ENCODE results near the gene PRKX.

DNA sequence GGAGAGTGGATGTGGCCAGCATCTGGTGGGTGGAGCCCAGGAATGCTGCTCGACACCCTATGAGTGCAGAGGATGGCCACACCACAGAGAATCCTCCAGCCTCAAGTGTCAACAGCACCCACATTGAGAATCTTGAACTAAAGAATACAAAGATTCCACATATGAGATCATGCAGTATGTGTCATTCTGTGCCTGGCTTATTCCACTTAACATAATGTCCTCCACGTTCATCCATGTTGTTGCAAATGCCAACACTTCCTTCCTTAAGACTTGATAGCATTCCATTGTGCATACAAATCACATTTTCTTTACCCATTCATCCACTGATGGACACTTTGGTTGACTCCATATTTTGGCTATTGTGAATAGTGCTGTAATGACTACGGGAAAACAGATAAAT lies 145.8 kb downstream of the PRKX start:
- TF ChIP-seq, protein P1, sequence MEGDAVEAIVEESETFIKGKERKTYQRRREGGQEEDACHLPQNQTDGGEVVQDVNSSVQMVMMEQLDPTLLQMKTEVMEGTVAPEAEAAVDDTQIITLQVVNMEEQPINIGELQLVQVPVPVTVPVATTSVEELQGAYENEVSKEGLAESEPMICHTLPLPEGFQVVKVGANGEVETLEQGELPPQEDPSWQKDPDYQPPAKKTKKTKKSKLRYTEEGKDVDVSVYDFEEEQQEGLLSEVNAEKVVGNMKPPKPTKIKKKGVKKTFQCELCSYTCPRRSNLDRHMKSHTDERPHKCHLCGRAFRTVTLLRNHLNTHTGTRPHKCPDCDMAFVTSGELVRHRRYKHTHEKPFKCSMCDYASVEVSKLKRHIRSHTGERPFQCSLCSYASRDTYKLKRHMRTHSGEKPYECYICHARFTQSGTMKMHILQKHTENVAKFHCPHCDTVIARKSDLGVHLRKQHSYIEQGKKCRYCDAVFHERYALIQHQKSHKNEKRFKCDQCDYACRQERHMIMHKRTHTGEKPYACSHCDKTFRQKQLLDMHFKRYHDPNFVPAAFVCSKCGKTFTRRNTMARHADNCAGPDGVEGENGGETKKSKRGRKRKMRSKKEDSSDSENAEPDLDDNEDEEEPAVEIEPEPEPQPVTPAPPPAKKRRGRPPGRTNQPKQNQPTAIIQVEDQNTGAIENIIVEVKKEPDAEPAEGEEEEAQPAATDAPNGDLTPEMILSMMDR (IDR thresholded peaks at IDR 0.05; ENCODE audit: poor library complexity), result no peak
- TF ChIP-seq EZH2 (IDR thresholded peaks at IDR 0.05; ENCODE audit: borderline replicate concordance), result no peak

Measured in hepatocyte (in vitro differentiated cells).